Left renal cortex interstitium (tissue), 4 donors: ENCODE data around the gene RPA3. TPM values are rescaled to one million over a fixed set of nuclear protein-coding genes. Genes with fewer than 3 reads are reported as not detected.
A peak's percentile ranks its signal among the peaks of the same experiment; 100 is the strongest.
"Not testable (repeated sequence)": the region's sequence is repeated elsewhere in the genome, so short reads cannot be mapped to it uniquely, and the experiment has no call there.

ENCODE experiments used
- DNase-seq, 4 donors: peaks; one replicate each; pipeline ENCODE4 v3.0.0-alpha.2; 2013; ENCODE audit warnings: low read depth in 4 of 4, low spot score in 2 of 4, missing footprints in 1 of 4
- polyA plus RNA-seq, 4 donors: library from polyadenylated mRNA; unstranded; fragments of 120-200 nt; gene quantifications; one replicate each; pipeline ENCODE4 v1.2.1, GENCODE V29; 2013; ENCODE audit not compliant: insufficient read length in 4 of 4

RPA3 gene
- polyA plus RNA-seq, 4 donors: 55.9 to 80.5 (median 58.1) TPM

DNA sequence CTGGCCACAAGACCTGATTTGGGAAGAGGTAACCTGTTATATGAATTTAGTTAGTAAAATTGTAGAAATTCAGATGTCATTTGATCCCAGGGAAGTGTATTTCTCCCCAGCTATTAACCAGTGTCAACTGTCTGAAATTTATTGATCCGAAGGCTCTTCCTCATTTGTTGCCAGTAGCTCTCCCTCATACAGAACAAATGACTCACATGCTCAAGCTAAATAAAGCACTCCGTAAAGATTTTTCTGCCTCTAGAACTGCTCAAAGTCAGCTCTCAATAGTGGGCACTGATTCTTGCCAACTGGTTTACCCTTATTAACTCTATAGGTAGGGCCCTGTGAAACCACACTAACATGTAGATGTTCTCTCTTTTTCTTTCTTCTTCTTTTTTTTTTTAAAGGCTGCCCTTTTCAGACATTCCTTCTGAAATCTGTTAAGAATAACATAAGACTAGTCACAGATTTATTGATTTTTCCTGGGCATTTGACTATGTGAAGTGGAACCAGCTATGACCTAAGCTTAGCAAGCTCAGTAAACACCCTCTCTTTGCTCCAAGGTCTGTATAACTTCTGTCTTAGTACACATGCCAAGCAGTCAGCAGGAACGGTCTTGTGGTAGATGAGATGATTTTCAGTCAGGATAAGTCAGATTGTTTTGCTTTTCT, 21.8 kb downstream of the RPA3 start:
- no peak for DNase-seq

DNA sequence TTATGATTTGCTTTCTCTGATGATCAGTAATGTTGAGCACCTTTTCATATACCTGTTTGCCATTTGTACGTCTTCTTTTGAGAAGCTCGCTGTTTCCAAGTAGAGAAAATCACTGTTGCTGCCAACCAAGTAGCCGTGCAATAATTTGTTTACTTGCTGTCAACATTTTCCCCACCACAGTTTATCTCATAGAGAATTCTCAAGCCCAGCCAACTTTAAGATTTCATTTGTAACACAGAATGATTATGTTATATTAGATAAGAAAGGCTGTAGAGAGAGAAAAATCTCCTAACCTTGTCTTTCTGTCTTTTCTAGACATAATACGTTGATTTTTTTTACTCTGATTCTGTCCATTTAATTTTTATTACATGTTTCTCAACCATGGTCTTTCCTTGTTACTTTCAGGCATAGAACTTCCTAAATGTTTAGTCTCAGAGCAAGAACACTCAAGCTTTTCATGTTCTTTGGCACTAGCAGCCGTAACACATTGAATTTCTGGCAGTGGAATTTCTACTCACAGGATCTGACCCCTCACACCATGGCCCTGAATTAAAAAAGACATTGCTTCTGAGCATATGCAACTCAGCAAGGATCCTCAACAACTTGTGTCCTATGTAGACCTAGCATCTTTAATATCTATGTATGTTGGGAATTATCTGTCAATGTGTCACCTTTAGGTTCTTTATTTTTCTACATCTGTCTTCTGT, 23.1 kb downstream of the RPA3 start:
- no peak for DNase-seq

DNA sequence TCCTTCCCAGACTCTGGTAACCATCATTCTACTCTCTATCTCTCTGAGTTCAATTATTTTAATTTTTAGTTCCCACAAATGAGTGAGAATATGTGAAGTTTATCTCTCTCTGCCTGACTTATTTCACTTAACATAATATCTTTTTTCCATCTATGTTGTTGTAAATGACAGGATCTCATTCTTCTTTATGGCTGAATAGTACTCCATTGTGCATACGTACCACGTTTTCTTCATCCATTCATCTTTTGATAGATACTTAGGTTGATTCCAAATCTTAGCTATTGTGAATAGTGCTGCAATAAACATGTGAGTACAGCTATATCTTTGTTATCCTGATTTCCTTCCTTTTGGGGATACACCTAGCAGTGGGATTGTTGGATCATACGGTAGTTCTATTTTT, 23.9 kb downstream of the RPA3 start:
- DNase-seq: no peak

DNA sequence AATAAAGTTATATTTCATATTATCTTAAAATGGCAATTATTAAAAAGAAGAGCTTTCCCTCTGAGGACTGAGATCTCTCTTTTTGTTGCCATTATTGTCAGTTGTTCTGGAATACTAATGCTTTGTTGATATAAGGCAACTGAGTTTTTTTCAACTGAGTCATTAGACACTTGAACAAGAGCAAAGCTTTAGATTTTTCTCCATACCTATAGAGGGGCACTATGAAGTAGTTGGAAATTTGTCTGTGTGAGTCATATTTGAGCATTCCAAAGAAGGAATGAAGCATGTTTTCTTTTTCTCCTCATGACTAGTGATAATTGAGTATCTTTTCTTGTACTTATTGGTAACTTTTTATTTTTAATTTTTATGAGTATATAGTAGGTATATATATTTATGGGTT, 24.5 kb downstream of the RPA3 start:
- DNase-seq: no peak

DNA sequence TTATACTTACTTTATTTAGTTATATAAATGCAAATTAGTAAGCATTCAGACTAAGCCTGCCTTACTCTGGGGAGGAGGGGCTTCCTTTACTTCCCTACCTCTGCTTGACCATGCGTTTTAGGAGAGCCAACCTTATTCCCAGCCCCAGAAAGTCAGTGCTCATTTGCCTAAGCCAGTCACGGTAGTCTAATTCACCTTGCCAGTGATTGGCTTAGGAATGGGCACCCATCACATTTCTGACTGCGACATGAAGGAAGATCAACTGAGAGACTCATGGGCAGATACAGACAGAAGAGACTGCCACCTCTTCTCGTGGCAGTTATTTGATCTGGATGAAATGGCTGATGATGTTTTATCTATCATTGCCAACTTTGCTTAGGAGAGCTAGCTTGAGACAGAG, 29.5 kb downstream of the RPA3 start:
- no peak for DNase-seq

DNA sequence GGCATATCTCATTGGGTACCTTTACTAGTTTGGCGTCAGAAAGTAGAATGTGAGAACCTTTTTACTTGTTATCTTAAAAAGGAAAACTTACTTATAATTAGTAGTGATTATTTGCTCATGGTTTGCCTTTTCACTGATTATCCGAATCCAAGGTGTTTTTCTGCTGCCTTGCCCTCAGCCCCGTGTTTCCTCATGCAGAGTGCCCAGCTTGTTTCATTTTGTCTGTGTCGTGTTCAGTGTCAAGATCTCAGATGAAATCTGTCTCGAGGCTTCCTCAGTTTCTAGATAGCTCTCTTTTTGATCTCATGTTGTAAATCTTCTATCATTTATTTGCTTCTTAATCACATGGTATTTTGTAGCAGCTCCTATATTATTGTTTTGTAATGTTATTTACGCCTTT, 30.1 kb downstream of the RPA3 start:
- DNase-seq: no peak

DNA sequence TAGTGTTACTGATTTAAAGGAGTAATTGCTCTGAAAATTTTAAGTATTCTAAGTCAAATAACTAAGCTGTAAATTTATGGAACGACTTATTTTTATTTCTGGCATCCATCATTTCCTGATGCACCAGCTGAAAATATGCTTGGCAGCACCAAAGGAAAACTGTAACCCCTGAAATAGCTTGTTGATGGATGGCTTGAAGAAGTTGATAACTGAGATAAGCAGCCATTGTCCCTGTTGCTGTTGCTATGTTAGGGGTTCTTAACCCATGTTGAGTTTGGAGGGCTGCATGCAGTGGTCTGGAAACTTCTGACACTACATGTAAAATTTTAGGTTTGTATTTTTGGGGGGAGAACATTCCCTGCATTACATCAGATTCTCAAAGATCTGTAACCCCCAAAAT, 30.6 kb downstream of the RPA3 start:
- DNase-seq: no peak

DNA sequence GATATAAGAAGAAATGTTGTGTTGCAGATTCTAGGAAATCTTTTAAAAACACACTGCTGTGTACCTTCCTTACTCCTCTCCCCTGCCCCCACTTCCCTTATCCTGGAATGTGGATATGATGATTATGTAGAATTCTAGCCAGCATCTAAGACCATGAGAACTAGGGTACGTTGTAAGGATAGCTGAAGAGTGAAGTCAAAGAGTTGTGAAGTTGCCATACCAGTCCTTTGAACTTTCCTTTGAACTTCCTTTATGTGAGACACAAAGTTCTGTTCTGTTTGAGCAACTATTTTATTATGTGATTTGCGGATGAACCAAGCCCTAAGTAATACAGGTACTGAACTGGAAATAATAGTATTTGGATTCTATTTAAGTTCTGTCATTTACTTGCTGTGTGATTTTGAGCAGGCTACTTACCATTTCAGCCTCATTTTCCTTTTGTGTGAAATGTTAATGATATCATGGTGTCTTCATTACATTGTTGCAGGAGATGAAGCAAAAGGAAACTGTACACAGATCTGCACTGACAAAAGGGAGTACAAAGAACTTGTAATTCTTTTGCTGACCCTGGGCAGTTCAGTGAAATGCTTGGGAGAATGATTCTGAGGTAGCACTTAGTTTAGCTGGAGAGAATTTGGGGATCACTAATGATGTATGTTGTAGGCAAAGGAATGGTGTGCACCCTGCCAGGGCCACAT, 31.4 kb downstream of the RPA3 start:
- DNase-seq: no peak

DNA sequence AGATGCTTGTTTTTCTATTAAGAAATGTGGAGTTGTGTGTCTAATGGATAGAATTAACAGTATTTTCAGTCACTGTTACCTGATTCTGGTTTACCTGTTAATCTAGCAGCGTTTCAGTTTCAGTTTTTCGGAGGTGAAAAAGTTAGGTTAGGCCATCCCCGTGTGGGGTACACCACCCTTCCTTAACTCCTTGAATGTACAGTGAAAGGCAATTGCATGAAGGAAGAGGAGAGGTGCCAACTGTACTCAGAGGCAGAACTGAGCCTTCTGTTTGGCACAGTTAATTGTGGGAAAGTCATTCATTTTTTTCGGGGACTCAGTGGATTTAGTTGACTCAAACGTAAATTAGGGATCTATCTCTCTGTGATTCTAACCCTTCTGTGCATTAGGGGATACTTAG, 35.5 kb downstream of the RPA3 start:
- no peak for DNase-seq

DNA sequence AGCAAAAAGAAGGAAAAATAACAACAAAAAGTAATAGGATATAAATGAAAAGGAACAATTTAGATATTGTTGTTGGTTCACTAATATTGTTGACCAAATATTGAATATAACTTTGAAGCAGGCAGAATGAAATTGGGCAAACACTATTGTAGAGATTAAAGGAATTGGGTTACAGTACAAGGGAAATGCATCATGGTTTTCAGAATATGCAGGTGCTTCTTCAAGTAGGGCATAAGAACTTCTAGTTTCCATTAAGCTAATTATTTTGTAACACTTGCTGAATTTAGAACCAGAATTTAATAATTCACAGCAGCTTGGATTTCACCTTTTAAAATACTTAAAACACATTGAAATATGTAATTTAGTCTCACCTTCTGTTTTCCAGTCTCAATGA, 36.5 kb downstream of the RPA3 start:
- no peak for DNase-seq

DNA sequence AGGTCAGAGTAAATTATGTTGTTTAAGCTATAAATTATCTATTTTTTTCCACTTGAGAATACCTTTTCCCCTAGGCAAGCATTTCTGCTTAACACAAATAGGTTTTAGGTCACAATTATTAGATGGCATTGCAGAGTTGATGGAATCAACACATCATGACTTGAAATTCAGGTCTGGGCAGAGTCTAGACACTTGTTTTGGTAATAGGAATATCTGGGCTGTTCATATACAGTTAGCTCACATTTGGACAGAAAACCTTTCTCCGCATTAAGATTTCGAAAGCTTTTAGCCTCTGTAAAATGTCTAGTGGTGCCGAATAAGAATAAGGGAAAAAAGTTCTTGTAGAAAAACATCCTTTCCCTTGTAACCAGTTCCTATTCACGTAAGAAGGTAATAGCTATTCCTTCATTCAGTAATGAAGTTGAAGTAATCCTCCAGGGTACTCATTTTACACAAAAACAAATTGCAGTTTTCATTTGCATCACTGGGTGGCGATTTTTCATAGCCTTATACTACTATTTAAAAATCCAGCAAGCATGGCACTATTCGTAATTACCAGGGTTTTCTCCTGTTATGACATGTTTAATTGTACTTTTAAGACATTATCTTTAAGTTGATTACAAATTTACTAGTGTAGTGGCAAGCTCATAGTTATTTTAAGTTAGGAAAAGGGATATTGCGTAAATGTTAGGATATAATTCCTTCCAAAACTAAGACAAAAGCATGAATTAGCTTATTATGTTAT, 37.0 kb downstream of the RPA3 start:
- DNase-seq: peak; percentile 31 to 66 (median 50)

DNA sequence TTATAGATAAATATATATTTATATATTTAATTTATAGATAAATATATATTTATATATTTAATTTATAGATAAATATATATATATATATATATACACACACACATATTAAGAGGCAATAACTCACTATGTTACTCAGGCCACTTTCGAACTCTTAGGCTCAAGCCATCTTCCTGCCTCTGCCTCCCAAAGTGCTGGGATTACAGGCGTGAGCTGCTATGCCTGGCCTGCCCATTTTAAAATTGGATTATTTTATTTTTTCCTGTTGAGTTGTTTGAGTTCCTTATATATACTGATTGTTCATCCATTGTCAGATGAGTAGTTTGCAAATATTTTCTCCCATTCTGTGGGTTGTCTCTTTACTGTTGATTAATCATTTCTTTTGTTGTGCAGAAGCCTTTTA, 38.8 kb downstream of the RPA3 start:
- DNase-seq: not testable (repeated sequence)

DNA sequence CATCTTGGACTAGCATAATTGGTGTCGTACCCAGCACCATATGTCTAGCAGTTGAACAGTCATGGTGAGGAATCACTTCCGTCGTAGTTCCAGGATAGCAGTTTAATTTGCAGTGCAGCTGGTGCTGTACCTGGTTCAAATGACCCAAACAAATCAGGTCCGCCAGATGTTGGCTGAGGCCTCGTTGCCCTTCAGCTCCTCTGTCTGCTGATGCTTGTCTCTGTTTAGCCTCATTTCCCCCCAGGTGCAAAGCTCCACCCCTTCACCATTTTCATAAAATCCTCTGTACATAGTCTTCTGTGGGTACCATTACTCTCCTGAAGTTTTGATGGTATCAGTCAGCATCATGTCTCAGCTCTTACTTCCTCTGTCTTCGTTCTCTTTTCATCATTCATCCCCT, 42.7 kb downstream of the RPA3 start:
- no peak for DNase-seq

DNA sequence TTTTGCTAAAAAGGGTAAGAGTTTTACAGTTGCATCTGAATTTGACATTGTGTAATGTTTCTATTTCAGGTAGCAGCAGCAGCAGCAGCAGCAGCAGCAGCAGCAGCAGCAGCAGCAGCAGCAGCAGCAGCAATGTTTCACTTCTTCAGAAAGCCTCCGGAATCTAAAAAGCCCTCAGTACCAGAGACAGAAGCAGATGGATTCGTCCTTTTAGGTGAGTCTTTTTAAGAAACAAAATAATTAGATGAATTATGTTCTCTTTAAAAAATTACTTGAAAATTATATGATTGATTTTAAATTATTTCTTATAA, 45.2 kb downstream of the RPA3 start:
- DNase-seq: no peak

DNA sequence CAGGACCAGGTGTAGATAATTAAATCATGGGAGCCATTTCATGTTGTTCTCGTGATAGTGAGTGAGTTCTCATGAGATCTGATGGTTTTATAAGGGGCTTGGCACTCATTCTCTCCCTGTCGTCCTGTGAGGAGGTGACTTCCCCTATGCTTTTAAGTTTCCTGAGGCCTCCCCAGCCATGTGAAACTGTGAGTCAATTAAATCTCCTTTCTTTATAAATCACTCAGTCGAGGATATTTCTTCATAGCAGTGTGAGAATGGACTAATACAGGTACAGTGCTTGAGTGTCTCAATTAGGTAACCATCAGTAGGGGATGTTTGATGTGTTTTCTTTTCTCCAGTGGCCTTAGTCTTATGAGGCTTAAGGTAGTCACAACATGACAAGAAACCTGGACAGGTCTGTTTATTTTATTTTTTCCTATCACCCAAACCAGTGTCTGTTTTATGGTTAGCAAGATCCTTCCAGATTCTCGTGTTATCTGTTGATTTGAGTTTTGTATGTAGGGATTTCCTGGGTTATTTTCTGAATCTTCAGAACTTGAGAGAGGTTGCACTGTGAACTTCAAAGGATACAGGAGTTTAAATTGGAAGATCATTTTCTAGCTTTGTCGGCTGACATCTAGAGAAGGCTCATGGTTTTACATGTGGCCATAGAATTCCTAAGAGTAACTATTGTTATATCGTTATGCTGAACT, 45.7 kb downstream of the RPA3 start:
- no peak for DNase-seq

DNA sequence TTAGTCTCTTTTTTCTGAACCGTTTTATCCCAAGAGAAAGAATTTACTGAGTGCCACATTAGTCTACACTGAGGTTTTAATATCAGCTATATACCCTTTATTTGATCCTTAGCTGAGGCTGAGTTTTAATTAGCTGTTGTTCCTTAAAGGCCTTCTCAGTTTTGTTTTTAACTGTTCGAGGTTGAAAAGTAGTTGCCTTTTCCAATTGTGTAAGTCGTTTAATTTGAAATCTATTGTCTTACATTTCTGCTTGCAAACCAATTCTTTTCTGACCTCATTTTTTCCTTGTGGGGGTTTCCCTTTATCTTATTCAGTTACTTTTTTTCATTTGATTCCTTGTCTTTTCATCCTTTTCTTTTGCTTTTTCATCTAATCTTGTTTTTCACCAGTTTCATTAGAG, 47.0 kb downstream of the RPA3 start:
- DNase-seq: no peak

DNA sequence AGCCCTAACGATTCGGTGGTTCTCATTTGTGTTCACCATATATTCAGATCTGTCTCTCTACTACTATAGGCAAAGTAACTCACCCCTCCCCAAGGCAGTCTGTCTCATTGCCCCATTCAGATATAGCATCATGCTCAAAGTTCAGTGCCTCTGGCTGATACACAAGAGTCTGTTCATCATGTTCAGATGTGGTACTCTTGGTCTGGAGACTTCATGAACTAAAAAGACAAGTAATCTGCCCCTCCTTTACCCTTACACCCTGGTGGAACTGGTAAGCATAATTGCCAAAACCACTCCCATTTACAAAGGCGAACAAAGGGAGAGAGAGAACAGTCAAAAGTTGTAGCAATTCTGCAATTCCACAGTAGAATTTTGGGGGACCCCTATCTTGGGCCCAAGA, 47.9 kb downstream of the RPA3 start:
- DNase-seq: no peak

DNA sequence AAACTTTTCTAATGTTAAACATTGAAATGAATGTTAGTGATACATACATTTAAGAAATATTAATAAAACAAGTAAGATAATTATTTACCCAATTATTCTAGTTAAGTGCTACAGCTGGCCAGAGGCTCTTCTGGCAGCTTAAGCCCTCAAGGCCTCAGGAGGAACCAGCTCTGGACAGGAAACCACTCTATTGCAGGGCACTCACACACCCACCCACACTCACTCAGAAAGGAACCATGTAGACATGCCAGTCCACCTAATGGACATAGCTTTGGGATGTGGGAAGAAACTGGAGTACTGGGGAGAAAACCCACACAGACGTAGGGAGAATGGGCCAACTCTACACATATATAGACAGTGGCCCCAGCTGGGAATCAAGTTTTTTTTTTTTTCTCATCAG, 49.7 kb downstream of the RPA3 start:
- DNase-seq: no peak

DNA sequence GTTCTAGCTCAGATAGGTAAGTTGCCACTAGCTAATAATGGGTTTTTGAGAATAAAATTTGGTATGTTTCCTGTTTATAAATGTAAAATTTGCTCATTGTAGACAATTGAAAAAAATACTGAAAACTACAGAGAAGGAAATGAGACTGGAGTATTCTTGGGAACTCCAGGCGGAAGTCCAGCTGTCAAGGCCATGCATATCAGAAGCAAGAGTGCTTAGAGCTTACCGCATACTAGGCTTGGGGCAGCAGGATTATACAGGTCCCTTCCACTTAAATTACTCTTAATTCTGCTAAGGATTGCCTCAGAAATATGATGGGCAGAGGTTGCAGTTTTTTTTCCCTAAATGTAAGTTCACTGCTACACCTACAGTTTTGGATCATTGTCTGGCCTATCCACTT, 51.2 kb downstream of the RPA3 start:
- DNase-seq: no peak

DNA sequence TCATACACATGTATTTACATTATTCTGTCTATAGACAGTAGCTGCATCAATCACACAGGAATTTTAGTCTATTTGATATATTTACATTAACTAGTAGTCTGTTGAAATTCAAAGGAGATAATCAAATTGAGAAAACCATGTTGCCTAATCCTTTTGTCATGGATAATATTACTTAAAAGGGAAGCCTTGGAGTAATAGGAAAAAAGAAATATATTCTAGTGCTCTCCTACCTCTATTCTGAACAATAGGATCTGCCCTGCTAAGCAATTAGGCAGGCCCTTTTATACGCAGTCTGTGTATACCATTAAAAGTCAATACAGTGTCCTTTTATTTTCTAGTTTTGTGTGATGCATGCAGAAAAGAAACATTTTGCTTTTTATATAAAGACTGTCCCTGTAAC, 53.4 kb downstream of the RPA3 start:
- no peak for DNase-seq

DNA sequence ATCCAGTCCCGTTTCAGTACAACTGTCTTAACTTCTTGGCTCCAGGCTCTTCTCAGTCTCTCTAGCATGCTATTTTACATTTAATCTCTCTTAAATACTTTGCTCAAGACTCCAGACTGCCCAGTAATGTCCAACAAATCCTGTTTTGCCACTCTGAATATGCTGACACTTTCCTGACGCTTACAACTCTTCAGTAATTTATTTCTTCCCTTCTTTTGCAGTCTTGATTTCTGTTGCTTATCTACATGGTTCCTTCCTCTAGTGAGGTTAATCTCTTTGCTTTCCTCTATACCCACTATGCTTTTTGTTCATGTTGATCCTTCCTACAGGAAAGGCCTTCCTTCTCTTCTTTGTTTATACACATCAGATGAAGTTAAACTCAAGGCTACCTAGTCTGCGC, 54.1 kb downstream of the RPA3 start:
- DNase-seq: no peak
